NCI-H2081 treated with DMSO at 0.1 percent for 48 hours (cell line): ENCODE data around the gene RPUSD2.

Experiments used
- DNase-seq: peaks from one replicate; lab custom pipeline; 2025; lab: John Stamatoyannopoulos, UW

Gene RPUSD2

DNA sequence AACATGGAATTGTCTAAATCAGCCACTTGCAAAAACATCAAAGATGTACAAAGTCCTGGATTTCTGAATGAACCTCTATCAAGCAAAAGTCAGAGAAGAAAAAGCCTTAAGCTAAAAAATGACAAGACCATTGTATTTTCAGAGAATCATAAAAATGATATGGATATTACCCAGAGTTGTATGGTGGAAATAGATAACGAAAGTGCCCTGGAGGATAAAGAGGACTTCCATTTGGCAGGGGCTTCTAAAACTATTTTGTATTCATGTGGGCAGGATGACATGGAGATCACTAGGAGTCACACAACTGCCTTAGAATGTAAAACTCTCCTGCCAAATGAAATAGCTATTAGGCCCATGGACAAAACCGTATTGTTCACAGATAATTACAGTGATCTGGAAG lies 54.3 kb downstream of the RPUSD2 start:
- DNase-seq, result no peak
